Measurements from ENCODE around the gene PPP2CA. TPM values are rescaled to one million over a fixed set of nuclear protein-coding genes. Genes with fewer than 3 reads are reported as not detected.

The PPP2CA gene
- total and polyA plus RNA-seq, 9 of the 15 experiments (the other 6 are each of a cell fraction or from before 2014, with no cell fraction given): 23.0 to 257 (median 109) TPM

DNA sequence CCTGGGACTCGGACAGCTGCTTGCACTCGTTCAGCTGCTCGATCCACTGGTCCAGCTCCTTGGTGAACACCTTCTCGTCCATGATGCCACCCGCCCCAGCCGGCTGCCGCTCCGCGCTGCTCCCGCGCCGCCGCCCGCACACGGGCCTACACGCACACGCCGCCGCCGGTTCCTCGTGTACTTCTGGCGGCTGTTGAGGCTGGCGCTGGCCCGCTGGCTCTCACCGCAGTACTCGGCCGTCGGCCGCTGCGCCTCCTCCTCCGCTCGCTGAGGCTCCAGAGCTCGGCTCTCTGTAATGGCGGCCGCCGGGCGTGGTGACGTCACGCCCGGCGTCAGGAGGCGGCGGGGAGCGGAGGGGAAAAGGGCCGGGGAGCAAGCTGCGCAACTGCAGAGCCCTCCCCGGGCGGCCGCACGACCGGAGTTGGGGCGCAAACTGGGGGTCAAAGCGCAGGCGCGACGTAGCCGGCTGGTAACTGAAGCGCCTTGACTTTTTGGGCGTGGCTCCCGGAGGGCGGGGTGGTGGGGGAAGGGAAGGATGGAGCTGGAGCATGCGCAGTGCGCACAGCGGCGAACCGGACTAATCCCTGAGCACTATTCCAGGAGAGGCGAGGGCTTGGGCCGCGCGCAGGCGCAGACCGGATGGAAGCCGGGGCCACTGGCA lies at the start of gene PPP2CA (continued):
- TF ChIP-seq ZKSCAN1 (IDR thresholded peaks at IDR 0.05; ENCODE audit: low read depth, low read length) (no peak), SIX5 (IDR thresholded peaks at IDR 0.05; ENCODE audit: borderline replicate concordance in 1 of 2, insufficient read depth in 1 of 2, low read depth in 1 of 2, low read length in 2 of 2) (peak in 1 of 2 experiments; percentile 4; a peak in 1 of 4 replicates), NR1H2 (CRISPR knock-in tag; IDR thresholded peaks at IDR 0.05) (peak; percentile 91), SRSF9 (IDR thresholded peaks at IDR 0.05; ENCODE audit: borderline replicate concordance, low read depth, low read length) (no peak), SREBF1 (IDR thresholded peaks at IDR 0.05; ENCODE audit: borderline replicate concordance, low read depth, low read length) (no peak), CHD4 (IDR thresholded peaks at IDR 0.05; ENCODE audit: insufficient read depth, insufficient replicate concordance, low read depth, low read length, poor library complexity, severe bottlenecking) (no peak), POLR2B (IDR thresholded peaks at IDR 0.05; ENCODE audit: low read depth, partially characterized antibody) (peak; percentile 71), LCOR (CRISPR knock-in tag; IDR thresholded peaks at IDR 0.05) (peak; percentile 81), NR3C1 (CRISPR knock-in tag; IDR thresholded peaks at IDR 0.05) (0 out of 2 replicates have a peak, but pooled peaks have one; percentile 3), BMI1 (IDR thresholded peaks at IDR 0.05; ENCODE audit: low read length) (no peak), BCL6 (CRISPR knock-in tag; IDR thresholded peaks at IDR 0.05) (no peak), TAF1 (IDR thresholded peaks at IDR 0.05; ENCODE audit: control insufficient read depth, extremely low read depth, insufficient read depth, low read length, severe bottlenecking) (peak; percentile 77), XRCC4 (IDR thresholded peaks at IDR 0.05; ENCODE audit: extremely low read depth, insufficient read depth, insufficient read length) (no peak), PML (IDR thresholded peaks at IDR 0.05; ENCODE audit: low read length) (peak; percentile 69), ZNF253 (CRISPR knock-in tag; conservative IDR thresholded peaks at IDR 0.05) (no peak), MYBL2 (IDR thresholded peaks at IDR 0.05; ENCODE audit: low read depth) (no peak), MYBL2 (CRISPR knock-in tag; IDR thresholded peaks at IDR 0.05; ENCODE audit: borderline replicate concordance) (no peak)
- TF ChIP-seq, protein P1, sequence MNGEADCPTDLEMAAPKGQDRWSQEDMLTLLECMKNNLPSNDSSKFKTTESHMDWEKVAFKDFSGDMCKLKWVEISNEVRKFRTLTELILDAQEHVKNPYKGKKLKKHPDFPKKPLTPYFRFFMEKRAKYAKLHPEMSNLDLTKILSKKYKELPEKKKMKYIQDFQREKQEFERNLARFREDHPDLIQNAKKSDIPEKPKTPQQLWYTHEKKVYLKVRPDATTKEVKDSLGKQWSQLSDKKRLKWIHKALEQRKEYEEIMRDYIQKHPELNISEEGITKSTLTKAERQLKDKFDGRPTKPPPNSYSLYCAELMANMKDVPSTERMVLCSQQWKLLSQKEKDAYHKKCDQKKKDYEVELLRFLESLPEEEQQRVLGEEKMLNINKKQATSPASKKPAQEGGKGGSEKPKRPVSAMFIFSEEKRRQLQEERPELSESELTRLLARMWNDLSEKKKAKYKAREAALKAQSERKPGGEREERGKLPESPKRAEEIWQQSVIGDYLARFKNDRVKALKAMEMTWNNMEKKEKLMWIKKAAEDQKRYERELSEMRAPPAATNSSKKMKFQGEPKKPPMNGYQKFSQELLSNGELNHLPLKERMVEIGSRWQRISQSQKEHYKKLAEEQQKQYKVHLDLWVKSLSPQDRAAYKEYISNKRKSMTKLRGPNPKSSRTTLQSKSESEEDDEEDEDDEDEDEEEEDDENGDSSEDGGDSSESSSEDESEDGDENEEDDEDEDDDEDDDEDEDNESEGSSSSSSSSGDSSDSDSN (IDR thresholded peaks at IDR 0.05; ENCODE audit: borderline replicate concordance in 1 of 2, low read depth in 2 of 2, low read length in 2 of 2): peak in 1 of 2 experiments; percentile 58; a peak in 1 of 4 replicates
- TF ChIP-seq, protein P2, sequence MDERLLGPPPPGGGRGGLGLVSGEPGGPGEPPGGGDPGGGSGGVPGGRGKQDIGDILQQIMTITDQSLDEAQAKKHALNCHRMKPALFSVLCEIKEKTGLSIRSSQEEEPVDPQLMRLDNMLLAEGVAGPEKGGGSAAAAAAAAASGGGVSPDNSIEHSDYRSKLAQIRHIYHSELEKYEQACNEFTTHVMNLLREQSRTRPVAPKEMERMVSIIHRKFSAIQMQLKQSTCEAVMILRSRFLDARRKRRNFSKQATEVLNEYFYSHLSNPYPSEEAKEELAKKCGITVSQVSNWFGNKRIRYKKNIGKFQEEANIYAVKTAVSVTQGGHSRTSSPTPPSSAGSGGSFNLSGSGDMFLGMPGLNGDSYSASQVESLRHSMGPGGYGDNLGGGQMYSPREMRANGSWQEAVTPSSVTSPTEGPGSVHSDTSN (CRISPR knock-in tag; IDR thresholded peaks at IDR 0.05; ENCODE audit: low read depth): no peak
- TF ChIP-seq, protein P2 (tag; conservative IDR thresholded peaks at IDR 0.05; ENCODE audit: low read depth): no peak
- TF ChIP-seq, protein P3, sequence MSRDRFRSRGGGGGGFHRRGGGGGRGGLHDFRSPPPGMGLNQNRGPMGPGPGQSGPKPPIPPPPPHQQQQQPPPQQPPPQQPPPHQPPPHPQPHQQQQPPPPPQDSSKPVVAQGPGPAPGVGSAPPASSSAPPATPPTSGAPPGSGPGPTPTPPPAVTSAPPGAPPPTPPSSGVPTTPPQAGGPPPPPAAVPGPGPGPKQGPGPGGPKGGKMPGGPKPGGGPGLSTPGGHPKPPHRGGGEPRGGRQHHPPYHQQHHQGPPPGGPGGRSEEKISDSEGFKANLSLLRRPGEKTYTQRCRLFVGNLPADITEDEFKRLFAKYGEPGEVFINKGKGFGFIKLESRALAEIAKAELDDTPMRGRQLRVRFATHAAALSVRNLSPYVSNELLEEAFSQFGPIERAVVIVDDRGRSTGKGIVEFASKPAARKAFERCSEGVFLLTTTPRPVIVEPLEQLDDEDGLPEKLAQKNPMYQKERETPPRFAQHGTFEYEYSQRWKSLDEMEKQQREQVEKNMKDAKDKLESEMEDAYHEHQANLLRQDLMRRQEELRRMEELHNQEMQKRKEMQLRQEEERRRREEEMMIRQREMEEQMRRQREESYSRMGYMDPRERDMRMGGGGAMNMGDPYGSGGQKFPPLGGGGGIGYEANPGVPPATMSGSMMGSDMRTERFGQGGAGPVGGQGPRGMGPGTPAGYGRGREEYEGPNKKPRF (IDR thresholded peaks at IDR 0.05; ENCODE audit: low read depth, low read length): no peak

Measured in K562 (cell line).